HepG2 (cell line): ENCODE data around the gene ZBP1. TPM values are rescaled to one million over a fixed set of nuclear protein-coding genes. Genes with fewer than 3 reads are reported as not detected.
A peak's percentile ranks its signal among the peaks of the same experiment; 100 is the strongest.

Experiments used
- AGO2 ChIP-seq: fragments of 200-400 bp; formaldehyde crosslinking; optimal IDR thresholded peaks from 2 replicates; pipeline ENCODE3; 2017; ENCODE audit warnings: mild to moderate bottlenecking, low read depth, low read length, moderate library complexity
- ATM ChIP-seq: fragments of 450-650 bp; IDR thresholded peaks from 2 replicates; pipeline ENCODE4 v1.7.1; 2017; ENCODE audit warnings: mild to moderate bottlenecking, borderline replicate concordance
- BRCA1 ChIP-seq: sonication (generic); formaldehyde crosslinking; IDR thresholded peaks from 2 replicates; pipeline ENCODE4 v1.4.0; 2020; ENCODE audit warnings: missing genetic modification reagents
- ELF4 ChIP-seq: sonication (generic); formaldehyde crosslinking; IDR thresholded peaks from 2 replicates; pipeline ENCODE4 v1.5.0; 2020; ENCODE audit warnings: missing genetic modification reagents, mild to moderate bottlenecking, moderate library complexity, borderline replicate concordance
- FOSL2 ChIP-seq: sonication (generic); formaldehyde crosslinking; IDR thresholded peaks from 2 replicates; pipeline ENCODE4 v1.4.0; 2020; ENCODE audit warnings: missing genetic modification reagents
- FOXO1 ChIP-seq: sonication (generic); formaldehyde crosslinking; IDR thresholded peaks from 2 replicates; pipeline ENCODE4 v1.4.0; 2020; ENCODE audit warnings: missing genetic modification reagents
- HNRNPL ChIP-seq: fragments of 200-400 bp; formaldehyde crosslinking; IDR thresholded peaks from 2 replicates; pipeline ENCODE4 v1.6.1; 2017; ENCODE audit warnings: mild to moderate bottlenecking, low read depth, low read length
- IKZF4 ChIP-seq: sonication (generic); formaldehyde crosslinking; IDR thresholded peaks from 2 replicates; pipeline ENCODE4 v1.5.1; 2020; ENCODE audit warnings: borderline replicate concordance, mild to moderate bottlenecking, low read depth, missing genetic modification reagents; ENCODE audit errors: not compliant biosample characterization
- IRF2 ChIP-seq: IDR thresholded peaks from 2 replicates; pipeline ENCODE4 v1.6.1; 2018; ENCODE audit warnings: missing genetic modification reagents, missing compliant biosample characterization
- MED13 ChIP-seq: sonication (generic); formaldehyde crosslinking; IDR thresholded peaks from 2 replicates; pipeline ENCODE4 v1.5.0; 2020; ENCODE audit warnings: missing genetic modification reagents
- PPARG ChIP-seq: conservative IDR thresholded peaks from 2 replicates; pipeline ENCODE4 v1.6.1; 2016; ENCODE audit warnings: missing biosample characterization, missing genetic modification reagents
- SMAD1 ChIP-seq: sonication (generic); formaldehyde crosslinking; IDR thresholded peaks from 2 replicates; pipeline ENCODE4 v1.4.0; 2020; ENCODE audit warnings: missing genetic modification reagents, low read depth, mild to moderate bottlenecking, borderline replicate concordance
- TBP ChIP-seq: sonication (generic); formaldehyde crosslinking; IDR thresholded peaks from 2 replicates; pipeline ENCODE4 v1.5.0; 2020; ENCODE audit warnings: missing genetic modification reagents
- ZFAT ChIP-seq: sonication (generic); formaldehyde crosslinking; conservative IDR thresholded peaks from 2 replicates; pipeline ENCODE4 v1.8.1; 2023; ENCODE audit warnings: missing genetic modification reagents, inconsistent platforms
- ZFP62 ChIP-seq: sonication (generic); formaldehyde crosslinking; IDR thresholded peaks from 2 replicates; pipeline ENCODE4 v1.4.0; 2020; ENCODE audit warnings: missing genetic modification reagents
- ZNF121 ChIP-seq: sonication (generic); formaldehyde crosslinking; IDR thresholded peaks from 2 replicates; pipeline ENCODE4 v1.5.0; 2020; ENCODE audit warnings: mild to moderate bottlenecking, missing genetic modification reagents
- ZNF558 ChIP-seq: sonication (generic); formaldehyde crosslinking; IDR thresholded peaks from 2 replicates; pipeline ENCODE4 v1.9.0; 2022; ENCODE audit warnings: mild to moderate bottlenecking, missing genetic modification reagents, borderline replicate concordance
- ZNF564 ChIP-seq: sonication (generic); formaldehyde crosslinking; IDR thresholded peaks from 2 replicates; pipeline ENCODE4 v1.8.1; 2023; ENCODE audit warnings: mild to moderate bottlenecking, missing genetic modification reagents
- ZNF577 ChIP-seq: sonication (generic); formaldehyde crosslinking; IDR thresholded peaks from 2 replicates; pipeline ENCODE4 v1.4.0; 2020; ENCODE audit warnings: mild to moderate bottlenecking, low read depth, missing genetic modification reagents, borderline replicate concordance
- ZNF619 ChIP-seq: sonication (generic); formaldehyde crosslinking; IDR thresholded peaks from 2 replicates; pipeline ENCODE4 v1.4.0; 2020; ENCODE audit warnings: mild to moderate bottlenecking, missing genetic modification reagents
- ZNF790 ChIP-seq: sonication (generic); formaldehyde crosslinking; IDR thresholded peaks from 2 replicates; pipeline ENCODE4 v1.8.0; 2022; ENCODE audit warnings: missing genetic modification reagents, mild to moderate bottlenecking, borderline replicate concordance
- polyA plus RNA-seq, 8 experiments: library from polyadenylated mRNA; depleted of rRNA in 3 of 8; stranded (reverse) in 7 of 8; unstranded in 1 of 8; fragments of >200 nt; fragmentation: Illumina TruSeq in 4 of 8; extraction: Trizol in 4 of 8; gene quantifications; 2 replicates each; pipeline versions ENCODE4 v1.2.1 to v1.2.3, GENCODE V29; 2011 to 2016; ENCODE audit warnings: low read depth in 4 of 8, missing spikeins in 1 of 8, mixed read lengths in 1 of 8; ENCODE audit not compliant: insufficient read depth in 1 of 8
- total RNA-seq, 5 experiments: library from RNA; depleted of rRNA; stranded (reverse); fragments of >200 nt; fragmentation: Illumina TruSeq; extraction: Trizol; gene quantifications; 2 replicates each; pipeline ENCODE4 v1.2.3, GENCODE V29; 2016; ENCODE audit warnings: low read depth in 1 of 5
- TF ChIP-seq, protein P1 (sequence below): sonication (generic); formaldehyde crosslinking; IDR thresholded peaks from 2 replicates; pipeline ENCODE4 v1.8.1; 2023; ENCODE audit warnings: missing genetic modification reagents, inconsistent platforms, borderline replicate concordance
- TF ChIP-seq, protein P2 (sequence below): sonication (generic); formaldehyde crosslinking; IDR thresholded peaks from 2 replicates; pipeline ENCODE4 v1.9.0; 2021; ENCODE audit warnings: missing genetic modification reagents, mild to moderate bottlenecking, borderline replicate concordance
- TF ChIP-seq, protein P3 (sequence below): sonication (generic); formaldehyde crosslinking; IDR thresholded peaks from 2 replicates; pipeline ENCODE4 v1.4.0; 2020; ENCODE audit warnings: missing genetic modification reagents

Gene ZBP1
- total and polyA plus RNA-seq, 2 of the 13 experiments (the other 11 are each of a cell fraction or from before 2014, with no cell fraction given) = not detected

DNA sequence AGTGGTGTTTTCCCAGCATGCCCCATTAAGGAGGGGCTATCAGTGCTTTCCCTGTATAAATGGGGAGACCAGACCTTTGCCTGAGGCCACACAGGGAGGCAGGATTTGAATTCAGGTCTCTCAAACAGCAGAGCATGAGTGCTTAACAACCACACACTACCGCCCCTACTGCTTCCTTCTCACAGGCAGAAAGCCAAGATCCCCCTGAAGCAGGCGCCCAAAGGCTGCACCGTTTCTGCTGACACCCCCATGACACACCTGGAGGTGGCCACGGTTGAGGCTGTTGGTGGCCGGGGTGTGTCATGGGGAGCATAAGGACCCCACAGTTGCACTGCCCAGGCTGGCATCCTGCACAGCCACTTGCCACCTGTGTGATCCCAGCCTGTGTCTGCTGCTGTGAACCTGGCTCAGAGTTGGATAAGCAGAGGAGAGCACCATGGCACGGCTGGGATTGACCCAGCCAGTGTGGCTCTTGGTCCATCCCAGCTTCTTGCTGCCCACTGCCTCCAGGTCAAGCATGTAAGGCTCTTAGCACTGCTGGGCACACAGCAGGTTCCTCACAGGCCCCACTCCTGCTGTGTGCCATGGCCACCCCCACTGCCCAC lies 31.0 kb downstream of the ZBP1 start (continued):
- no peak for TF ChIP-seq PPARG
- no peak for TF ChIP-seq MED13 (CRISPR knock-in tag)
- no peak for TF ChIP-seq FOXO1 (CRISPR knock-in tag)
- TF ChIP-seq ELF4 = no peak
- no peak for TF ChIP-seq AGO2
- no peak for TF ChIP-seq IRF2 (CRISPR knock-in tag)
- TF ChIP-seq, protein P1, sequence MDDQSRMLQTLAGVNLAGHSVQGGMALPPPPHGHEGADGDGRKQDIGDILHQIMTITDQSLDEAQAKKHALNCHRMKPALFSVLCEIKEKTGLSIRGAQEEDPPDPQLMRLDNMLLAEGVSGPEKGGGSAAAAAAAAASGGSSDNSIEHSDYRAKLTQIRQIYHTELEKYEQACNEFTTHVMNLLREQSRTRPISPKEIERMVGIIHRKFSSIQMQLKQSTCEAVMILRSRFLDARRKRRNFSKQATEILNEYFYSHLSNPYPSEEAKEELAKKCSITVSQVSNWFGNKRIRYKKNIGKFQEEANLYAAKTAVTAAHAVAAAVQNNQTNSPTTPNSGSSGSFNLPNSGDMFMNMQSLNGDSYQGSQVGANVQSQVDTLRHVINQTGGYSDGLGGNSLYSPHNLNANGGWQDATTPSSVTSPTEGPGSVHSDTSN (CRISPR knock-in tag) = no peak
- TF ChIP-seq SMAD1 (CRISPR knock-in tag) = no peak
- TF ChIP-seq TBP (CRISPR knock-in tag) = no peak
- TF ChIP-seq ZFAT (CRISPR knock-in tag) = no peak
- no peak for TF ChIP-seq FOSL2
- TF ChIP-seq ATM = no peak
- no peak for TF ChIP-seq BRCA1 (CRISPR knock-in tag)
- TF ChIP-seq, protein P2, sequence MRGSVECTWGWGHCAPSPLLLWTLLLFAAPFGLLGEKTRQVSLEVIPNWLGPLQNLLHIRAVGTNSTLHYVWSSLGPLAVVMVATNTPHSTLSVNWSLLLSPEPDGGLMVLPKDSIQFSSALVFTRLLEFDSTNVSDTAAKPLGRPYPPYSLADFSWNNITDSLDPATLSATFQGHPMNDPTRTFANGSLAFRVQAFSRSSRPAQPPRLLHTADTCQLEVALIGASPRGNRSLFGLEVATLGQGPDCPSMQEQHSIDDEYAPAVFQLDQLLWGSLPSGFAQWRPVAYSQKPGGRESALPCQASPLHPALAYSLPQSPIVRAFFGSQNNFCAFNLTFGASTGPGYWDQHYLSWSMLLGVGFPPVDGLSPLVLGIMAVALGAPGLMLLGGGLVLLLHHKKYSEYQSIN (CRISPR knock-in tag) = no peak
- TF ChIP-seq ZNF564 = no peak
- peak; percentile 89; the same call in 1 of the 2 replicates for TF ChIP-seq HNRNPL
- no peak for TF ChIP-seq ZNF790
- no peak for TF ChIP-seq ZNF619 (CRISPR knock-in tag)
- no peak for TF ChIP-seq ZNF121 (CRISPR knock-in tag)
- TF ChIP-seq ZFP62 (CRISPR knock-in tag) = no peak
- TF ChIP-seq IKZF4 (CRISPR knock-in tag) = no peak
- no peak for TF ChIP-seq ZNF577
- no peak for TF ChIP-seq ZNF558 (CRISPR knock-in tag)
- TF ChIP-seq, protein P3, sequence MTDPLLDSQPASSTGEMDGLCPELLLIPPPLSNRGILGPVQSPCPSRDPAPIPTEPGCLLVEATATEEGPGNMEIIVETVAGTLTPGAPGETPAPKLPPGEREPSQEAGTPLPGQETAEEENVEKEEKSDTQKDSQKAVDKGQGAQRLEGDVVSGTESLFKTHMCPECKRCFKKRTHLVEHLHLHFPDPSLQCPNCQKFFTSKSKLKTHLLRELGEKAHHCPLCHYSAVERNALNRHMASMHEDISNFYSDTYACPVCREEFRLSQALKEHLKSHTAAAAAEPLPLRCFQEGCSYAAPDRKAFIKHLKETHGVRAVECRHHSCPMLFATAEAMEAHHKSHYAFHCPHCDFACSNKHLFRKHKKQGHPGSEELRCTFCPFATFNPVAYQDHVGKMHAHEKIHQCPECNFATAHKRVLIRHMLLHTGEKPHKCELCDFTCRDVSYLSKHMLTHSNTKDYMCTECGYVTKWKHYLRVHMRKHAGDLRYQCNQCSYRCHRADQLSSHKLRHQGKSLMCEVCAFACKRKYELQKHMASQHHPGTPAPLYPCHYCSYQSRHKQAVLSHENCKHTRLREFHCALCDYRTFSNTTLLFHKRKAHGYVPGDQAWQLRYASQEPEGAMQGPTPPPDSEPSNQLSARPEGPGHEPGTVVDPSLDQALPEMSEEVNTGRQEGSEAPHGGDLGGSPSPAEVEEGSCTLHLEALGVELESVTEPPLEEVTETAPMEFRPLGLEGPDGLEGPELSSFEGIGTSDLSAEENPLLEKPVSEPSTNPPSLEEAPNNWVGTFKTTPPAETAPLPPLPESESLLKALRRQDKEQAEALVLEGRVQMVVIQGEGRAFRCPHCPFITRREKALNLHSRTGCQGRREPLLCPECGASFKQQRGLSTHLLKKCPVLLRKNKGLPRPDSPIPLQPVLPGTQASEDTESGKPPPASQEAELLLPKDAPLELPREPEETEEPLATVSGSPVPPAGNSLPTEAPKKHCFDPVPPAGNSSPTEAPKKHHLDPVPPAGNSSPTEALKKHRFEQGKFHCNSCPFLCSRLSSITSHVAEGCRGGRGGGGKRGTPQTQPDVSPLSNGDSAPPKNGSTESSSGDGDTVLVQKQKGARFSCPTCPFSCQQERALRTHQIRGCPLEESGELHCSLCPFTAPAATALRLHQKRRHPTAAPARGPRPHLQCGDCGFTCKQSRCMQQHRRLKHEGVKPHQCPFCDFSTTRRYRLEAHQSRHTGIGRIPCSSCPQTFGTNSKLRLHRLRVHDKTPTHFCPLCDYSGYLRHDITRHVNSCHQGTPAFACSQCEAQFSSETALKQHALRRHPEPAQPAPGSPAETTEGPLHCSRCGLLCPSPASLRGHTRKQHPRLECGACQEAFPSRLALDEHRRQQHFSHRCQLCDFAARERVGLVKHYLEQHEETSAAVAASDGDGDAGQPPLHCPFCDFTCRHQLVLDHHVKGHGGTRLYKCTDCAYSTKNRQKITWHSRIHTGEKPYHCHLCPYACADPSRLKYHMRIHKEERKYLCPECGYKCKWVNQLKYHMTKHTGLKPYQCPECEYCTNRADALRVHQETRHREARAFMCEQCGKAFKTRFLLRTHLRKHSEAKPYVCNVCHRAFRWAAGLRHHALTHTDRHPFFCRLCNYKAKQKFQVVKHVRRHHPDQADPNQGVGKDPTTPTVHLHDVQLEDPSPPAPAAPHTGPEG = no peak
